SK-N-SH treated with all-trans-retinoic acid at 6 μM for 48 hours (cell line): ENCODE measurements around the gene SARNP.

Source experiments
- ATAC-seq: fragments of 200-7000 bp; cut with Tn5 transposase; 3 replicates; pipeline ENCODE4 v1.9.1; 2020; ENCODE audit warnings: mild to moderate bottlenecking, moderate library complexity
- ARNTL ChIP-seq: fragments of 450-650 bp; formaldehyde crosslinking; IDR thresholded peaks from 2 replicates; pipeline ENCODE4 v1.5.0; 2020; ENCODE audit warnings: low read depth, mild to moderate bottlenecking, moderate library complexity, borderline replicate concordance
- BACH2 ChIP-seq: fragments of 250-450 bp; sonication (Bioruptor Pico); IDR thresholded peaks from 2 replicates; pipeline ENCODE4 v1.9.0; 2021; ENCODE audit warnings: mild to moderate bottlenecking, borderline replicate concordance
- CREB5 ChIP-seq: fragments of 250-450 bp; sonication (Bioruptor Pico); IDR thresholded peaks from 2 replicates; pipeline ENCODE4 v1.5.1; 2020; ENCODE audit warnings: low read depth, mild to moderate bottlenecking, moderate library complexity
- CSDC2 ChIP-seq: fragments of 250-450 bp; sonication (Bioruptor Pico); IDR thresholded peaks from 2 replicates; pipeline ENCODE4 v1.5.0; 2020; ENCODE audit warnings: mild to moderate bottlenecking, moderate library complexity
- CSRNP3 ChIP-seq: fragments of 250-450 bp; sonication (Bioruptor Pico); IDR thresholded peaks from 2 replicates; pipeline ENCODE4 v1.5.1; 2021; ENCODE audit warnings: mild to moderate bottlenecking, moderate library complexity
- ESRRG ChIP-seq: fragments of 250-450 bp; sonication (Bioruptor Pico); IDR thresholded peaks from 2 replicates; pipeline ENCODE4 v1.6.1; 2021; ENCODE audit warnings: mild to moderate bottlenecking
- GLIS3 ChIP-seq: fragments of 250-450 bp; sonication (Bioruptor Pico); IDR thresholded peaks from 2 replicates; pipeline ENCODE4 v1.5.0; 2020; ENCODE audit warnings: mild to moderate bottlenecking, moderate library complexity
- ISL1 ChIP-seq: fragments of 250-450 bp; sonication (Bioruptor Pico); IDR thresholded peaks from 2 replicates; pipeline ENCODE4 v2.1.2; 2022; ENCODE audit warnings: mild to moderate bottlenecking, moderate library complexity
- OSR1 ChIP-seq: fragments of 250-450 bp; sonication (Bioruptor Pico); IDR thresholded peaks from 2 replicates; pipeline ENCODE4 v1.8.0; 2022; ENCODE audit warnings: moderate library complexity, mild to moderate bottlenecking, inconsistent platforms
- PATZ1 ChIP-seq: fragments of 250-450 bp; sonication (Bioruptor Pico); IDR thresholded peaks from 2 replicates; pipeline ENCODE4 v1.8.0; 2020; ENCODE audit warnings: mild to moderate bottlenecking, moderate library complexity, borderline replicate concordance
- POU6F1 ChIP-seq: fragments of 250-450 bp; sonication (Bioruptor Pico); IDR thresholded peaks from 2 replicates; pipeline ENCODE4 v1.8.0; 2021; ENCODE audit warnings: low read depth, mild to moderate bottlenecking, moderate library complexity, borderline replicate concordance
- PPARA ChIP-seq: fragments of 250-450 bp; sonication (Bioruptor Pico); IDR thresholded peaks from 2 replicates; pipeline ENCODE4 v1.5.0; 2020; ENCODE audit warnings: mild to moderate bottlenecking, borderline replicate concordance
- RARB ChIP-seq: fragments of 250-450 bp; sonication (Bioruptor Pico); IDR thresholded peaks from 2 replicates; pipeline ENCODE4 v1.8.0; 2021; ENCODE audit warnings: mild to moderate bottlenecking, moderate library complexity
- SNAI2 ChIP-seq: fragments of 250-450 bp; sonication (Bioruptor Pico); IDR thresholded peaks from 2 replicates; pipeline ENCODE4 v1.5.0; 2020; ENCODE audit warnings: mild to moderate bottlenecking, moderate library complexity
- TCF4 ChIP-seq: fragments of 250-450 bp; sonication (Bioruptor Pico); IDR thresholded peaks from 2 replicates; pipeline ENCODE4 v1.8.0; 2021; ENCODE audit warnings: mild to moderate bottlenecking, moderate library complexity, borderline replicate concordance
- TOX ChIP-seq: fragments of 250-450 bp; sonication (Bioruptor Pico); IDR thresholded peaks from 2 replicates; pipeline ENCODE4 v1.8.0; 2021; ENCODE audit warnings: mild to moderate bottlenecking, moderate library complexity, borderline replicate concordance
- ZC3H10 ChIP-seq: fragments of 250-450 bp; sonication (Bioruptor Pico); IDR thresholded peaks from 2 replicates; pipeline ENCODE4 v1.5.1; 2021; ENCODE audit warnings: mild to moderate bottlenecking, moderate library complexity
- ZFP3 ChIP-seq: fragments of 250-450 bp; sonication (Bioruptor Pico); IDR thresholded peaks from 2 replicates; pipeline ENCODE4 v1.5.0; 2020; ENCODE audit warnings: mild to moderate bottlenecking, moderate library complexity
- ZFP30 ChIP-seq: fragments of 450-650 bp; formaldehyde crosslinking; IDR thresholded peaks from 2 replicates; pipeline ENCODE4 v1.5.0; 2022; ENCODE audit warnings: mild to moderate bottlenecking, moderate library complexity
- ZNF565 ChIP-seq: fragments of 450-650 bp; formaldehyde crosslinking; conservative IDR thresholded peaks from 2 replicates; pipeline ENCODE4 v1.5.0; 2020; ENCODE audit warnings: low read depth, mild to moderate bottlenecking, moderate library complexity
- ZNF70 ChIP-seq: fragments of 450-650 bp; formaldehyde crosslinking; IDR thresholded peaks from 2 replicates; pipeline ENCODE4 v1.5.0; 2020; ENCODE audit warnings: mild to moderate bottlenecking, moderate library complexity
- ZNF8 ChIP-seq: fragments of 450-650 bp; formaldehyde crosslinking; IDR thresholded peaks from 2 replicates; pipeline ENCODE4 v1.5.0; 2020; ENCODE audit warnings: mild to moderate bottlenecking, moderate library complexity

The SARNP gene

GRCh38 chr12:55828357-55828756 is 10.8 kb upstream of the SARNP start (continued):
- TF ChIP-seq BACH2 (CRISPR knock-in tag) (no peak), ISL1 (CRISPR knock-in tag) (no peak), RARB (CRISPR knock-in tag) (no peak), ZC3H10 (CRISPR knock-in tag) (no peak), ZNF8 (CRISPR knock-in tag) (no peak), TOX (no peak), ESRRG (CRISPR knock-in tag) (no peak), OSR1 (CRISPR knock-in tag) (no peak), ARNTL (CRISPR knock-in tag) (no peak), TCF4 (no peak), PATZ1 (CRISPR knock-in tag) (no peak), PPARA (CRISPR knock-in tag) (no peak), ZFP3 (CRISPR knock-in tag) (no peak), ZNF70 (CRISPR knock-in tag) (no peak), ZFP30 (CRISPR knock-in tag) (no peak)

- ATAC-seq: no peak
Measured at GRCh38 chr12:55827806-55828205, 10.3 kb upstream of the SARNP start.

GRCh38 chr12:55824726-55825125 is 7.2 kb upstream of the SARNP start:
- TF ChIP-seq ZC3H10 (CRISPR knock-in tag) (no peak), ZNF8 (CRISPR knock-in tag) (no peak), OSR1 (CRISPR knock-in tag) (no peak), GLIS3 (CRISPR knock-in tag) (no peak), CREB5 (CRISPR knock-in tag) (no peak), ARNTL (CRISPR knock-in tag) (no peak), ZNF565 (CRISPR knock-in tag) (no peak), ZFP3 (CRISPR knock-in tag) (no peak), SNAI2 (CRISPR knock-in tag) (no peak), ISL1 (CRISPR knock-in tag) (no peak), ZFP30 (CRISPR knock-in tag) (no peak), CSRNP3 (CRISPR knock-in tag) (no peak), PPARA (CRISPR knock-in tag) (no peak), BACH2 (CRISPR knock-in tag) (no peak), POU6F1 (CRISPR knock-in tag) (no peak)
- no peak for ATAC-seq

More at GRCh38 chr12:55827806-55828205, 10.3 kb upstream of the SARNP start:
- no peak for TF ChIP-seq BACH2 (CRISPR knock-in tag)
- no peak for TF ChIP-seq ZC3H10 (CRISPR knock-in tag)
- TF ChIP-seq ZNF565 (CRISPR knock-in tag): no peak
- TF ChIP-seq ZNF70 (CRISPR knock-in tag): no peak
- TF ChIP-seq OSR1 (CRISPR knock-in tag): no peak
- no peak for TF ChIP-seq ZFP3 (CRISPR knock-in tag)
- no peak for TF ChIP-seq ESRRG (CRISPR knock-in tag)
- no peak for TF ChIP-seq ZFP30 (CRISPR knock-in tag)
- no peak for TF ChIP-seq ZNF8 (CRISPR knock-in tag)
- TF ChIP-seq GLIS3 (CRISPR knock-in tag): no peak
- TF ChIP-seq PPARA (CRISPR knock-in tag): no peak
- TF ChIP-seq ARNTL (CRISPR knock-in tag): no peak
- TF ChIP-seq RARB (CRISPR knock-in tag): no peak
- no peak for TF ChIP-seq ISL1 (CRISPR knock-in tag)
- TF ChIP-seq, all 23 proteins: peak for 0

- no peak for ATAC-seq
- no peak for TF ChIP-seq ARNTL (CRISPR knock-in tag)
- no peak for TF ChIP-seq CSRNP3 (CRISPR knock-in tag)
- TF ChIP-seq ZNF70 (CRISPR knock-in tag): no peak
- TF ChIP-seq PATZ1 (CRISPR knock-in tag): no peak
- TF ChIP-seq CSDC2: no peak
- no peak for TF ChIP-seq ZNF565 (CRISPR knock-in tag)
- no peak for TF ChIP-seq ZC3H10 (CRISPR knock-in tag)
- TF ChIP-seq ZFP3 (CRISPR knock-in tag): no peak
- no peak for TF ChIP-seq ISL1 (CRISPR knock-in tag)
- no peak for TF ChIP-seq ZFP30 (CRISPR knock-in tag)
Measured at GRCh38 chr12:55823419-55823818, 5.9 kb upstream of the SARNP start.
